ENCODE results near the gene STX16.
"Not testable (repeated sequence)": the region's sequence is repeated elsewhere in the genome, so short reads cannot be mapped to it uniquely, and the experiment has no call there.

Gene STX16

GRCh38 chr20:58636396-58636982, 14.6 kb upstream of the STX16 start:
- DNase-seq (ENCODE audit: low spot score), result no peak

- no peak for DNase-seq (ENCODE audit: low spot score)
Measured at GRCh38 chr20:58636983-58637421, 14.1 kb upstream of the STX16 start.

GRCh38 chr20:58637466-58638213, 13.4 kb upstream of the STX16 start:
- no peak for DNase-seq (ENCODE audit: low spot score)

GRCh38 chr20:58638467-58639181, 12.5 kb upstream of the STX16 start:
- no peak for DNase-seq (ENCODE audit: low spot score)

GRCh38 chr20:58639182-58640146, 11.6 kb upstream of the STX16 start:
- DNase-seq (ENCODE audit: low spot score), result no peak

- DNase-seq (ENCODE audit: low spot score), result no peak
Measured at GRCh38 chr20:58640446-58640845, 10.6 kb upstream of the STX16 start.

- DNase-seq (ENCODE audit: low spot score), result no peak
Measured at GRCh38 chr20:58642441-58642840, 8.6 kb upstream of the STX16 start.

GRCh38 chr20:58642896-58643295, 8.2 kb upstream of the STX16 start:
- not testable (repeated sequence) for DNase-seq (ENCODE audit: low spot score)

- no peak for DNase-seq (ENCODE audit: low spot score)
Measured at GRCh38 chr20:58645412-58645968, 5.6 kb upstream of the STX16 start.

GRCh38 chr20:58646257-58646656, 4.8 kb upstream of the STX16 start:
- no peak for DNase-seq (ENCODE audit: low spot score)

- no peak for DNase-seq (ENCODE audit: low spot score)
Measured at GRCh38 chr20:58646703-58647102, 4.4 kb upstream of the STX16 start.

GRCh38 chr20:58647162-58647795, 3.8 kb upstream of the STX16 start:
- no peak for DNase-seq (ENCODE audit: low spot score)

GRCh38 chr20:58647796-58648501, 3.1 kb upstream of the STX16 start:
- DNase-seq (ENCODE audit: low spot score), result no peak

GRCh38 chr20:58648502-58648825, 2.6 kb upstream of the STX16 start:
- not testable (repeated sequence) for DNase-seq (ENCODE audit: low spot score)

- DNase-seq (ENCODE audit: low spot score), result peak; percentile 20
Measured at GRCh38 chr20:58649288-58650180, 1.5 kb upstream of the STX16 start.

- DNase-seq (ENCODE audit: low spot score), result peak; percentile 17
Measured at GRCh38 chr20:58650181-58650775, 805 bp upstream of the STX16 start.

GRCh38 chr20:58651559-58651945, 469 bp downstream of the STX16 start:
- no peak for DNase-seq (ENCODE audit: low spot score)

GRCh38 chr20:58651946-58652605, 993 bp downstream of the STX16 start:
- peak; percentile 89 for DNase-seq (ENCODE audit: low spot score)

Data from CD4-positive, alpha-beta T cell treated with Interleukin-6 at 100 ng/mL for 8 hours (primary cell).